Liver (tissue), 9 donors: ENCODE measurements around the gene PACSIN2. TPM values are rescaled to one million over a fixed set of nuclear protein-coding genes. Genes with fewer than 3 reads are reported as not detected.

Experiments used
- DNase-seq: peaks from one replicate; pipeline ENCODE4 v3.0.0-alpha.2; 2017; ENCODE audit warnings: low spot score
- H3K27ac ChIP-seq, 2 donors: one replicate each; pipeline ENCODE4 v1.7.0; 2013; ENCODE audit warnings: inconsistent platforms in 2 of 2, low read length in 2 of 2, control low read depth in 1 of 2, low read depth in 1 of 2, mild to moderate bottlenecking in 1 of 2
- H3K27me3 ChIP-seq, 4 donors: one replicate each; pipeline versions ENCODE4 v1.6.1 to v1.7.0; 2013; ENCODE audit warnings: low read length in 3 of 4, inconsistent platforms in 1 of 4, mild to moderate bottlenecking in 1 of 4, moderate library complexity in 1 of 4; ENCODE audit not compliant: control insufficient read depth in 4 of 4, insufficient read depth in 4 of 4
- H3K36me3 ChIP-seq, 4 donors: one replicate each; pipeline versions ENCODE4 v1.6.1 to v1.7.0; 2013; ENCODE audit warnings: low read length in 3 of 4, mild to moderate bottlenecking in 3 of 4, low read depth in 1 of 4, moderate library complexity in 1 of 4; ENCODE audit not compliant: control insufficient read depth in 4 of 4, insufficient read depth in 3 of 4
- H3K4me1 ChIP-seq, 4 donors: one replicate each; pipeline versions ENCODE4 v1.6.1 to v1.7.0; 2013; ENCODE audit warnings: low read length in 3 of 4, mild to moderate bottlenecking in 3 of 4, moderate library complexity in 1 of 4; ENCODE audit not compliant: control insufficient read depth in 4 of 4, insufficient read depth in 4 of 4
- H3K4me3 ChIP-seq, 3 donors: one replicate each; pipeline versions ENCODE4 v1.6.1 to v1.7.0; 2013; ENCODE audit warnings: low read length in 3 of 3, control low read depth in 1 of 3, low read depth in 1 of 3, mild to moderate bottlenecking in 1 of 3
- H3K9ac ChIP-seq, 2 donors: one replicate each; pipeline ENCODE4 v1.7.0; 2013; ENCODE audit warnings: low read length in 2 of 2, mild to moderate bottlenecking in 2 of 2, moderate library complexity in 2 of 2, control low read depth in 1 of 2, low read depth in 1 of 2
- H3K9me3 ChIP-seq, 4 donors: one replicate each; pipeline versions ENCODE4 v1.6.1 to v1.7.0; 2013; ENCODE audit warnings: low read length in 3 of 4; ENCODE audit not compliant: control insufficient read depth in 4 of 4
- ATF3 ChIP-seq: IDR thresholded peaks from 2 replicates; pipeline ENCODE4 v1.6.1; 2016; ENCODE audit warnings: antibody characterized with exemption
- CTCF ChIP-seq: fragments of 150-350 bp; IDR thresholded peaks from 2 replicates; pipeline ENCODE4 v1.5.1; 2017; ENCODE audit warnings: improper control_type of control experiment, low read depth, low read length; ENCODE audit not compliant: missing input control
- EGR1 ChIP-seq, 2 donors: IDR thresholded peaks; 2 replicates each; pipeline ENCODE4 v1.6.1; 2016 to 2018; ENCODE audit warnings: antibody characterized with exemption in 2 of 2, low read depth in 2 of 2
- FOXA1 ChIP-seq: IDR thresholded peaks from 2 replicates; pipeline ENCODE4 v1.6.1; 2016; ENCODE audit warnings: antibody characterized with exemption
- FOXA2 ChIP-seq: IDR thresholded peaks from 2 replicates; pipeline ENCODE4 v1.6.1; 2016; ENCODE audit warnings: antibody characterized with exemption
- GABPA ChIP-seq, 2 donors: IDR thresholded peaks in 1 of 2; conservative IDR thresholded peaks in 1 of 2; 2 replicates each; pipeline ENCODE4 v1.6.1; 2016; ENCODE audit warnings: antibody characterized with exemption in 2 of 2, mild to moderate bottlenecking in 1 of 2, moderate library complexity in 1 of 2
- HNF4A ChIP-seq, 2 donors: conservative IDR thresholded peaks; 2 replicates each; pipeline ENCODE4 v1.6.1; 2016; ENCODE audit warnings: antibody characterized with exemption in 2 of 2, mild to moderate bottlenecking in 2 of 2
- HNF4G ChIP-seq: IDR thresholded peaks from 2 replicates; pipeline ENCODE4 v1.6.1; 2016; ENCODE audit warnings: antibody characterized with exemption
- JUND ChIP-seq, 2 donors: IDR thresholded peaks; 2 replicates each; pipeline ENCODE4 v1.6.1; 2016; ENCODE audit warnings: antibody characterized with exemption in 2 of 2
- MAX ChIP-seq: IDR thresholded peaks from 2 replicates; pipeline ENCODE4 v1.6.1; 2016; ENCODE audit warnings: antibody characterized with exemption
- NR2F2 ChIP-seq: IDR thresholded peaks from 2 replicates; pipeline ENCODE4 v1.6.1; 2016; ENCODE audit warnings: antibody characterized with exemption
- RAD21 ChIP-seq, 2 donors: IDR thresholded peaks; 2 replicates each; pipeline ENCODE4 v1.6.1; 2016; ENCODE audit warnings: antibody characterized with exemption in 2 of 2, mild to moderate bottlenecking in 2 of 2
- REST ChIP-seq: IDR thresholded peaks from 2 replicates; pipeline ENCODE4 v1.6.1; 2016; ENCODE audit warnings: antibody characterized with exemption, mild to moderate bottlenecking
- RXRA ChIP-seq, 2 donors: IDR thresholded peaks; 2 replicates each; pipeline ENCODE4 v1.6.1; 2017 to 2018; ENCODE audit warnings: antibody characterized with exemption in 2 of 2, mild to moderate bottlenecking in 1 of 2
- SP1 ChIP-seq: IDR thresholded peaks from 2 replicates; pipeline ENCODE4 v1.6.1; 2018; ENCODE audit warnings: antibody characterized with exemption, mild to moderate bottlenecking
- TAF1 ChIP-seq: conservative IDR thresholded peaks from 2 replicates; pipeline ENCODE4 v1.6.1; 2016; ENCODE audit warnings: antibody characterized with exemption, mild to moderate bottlenecking
- YY1 ChIP-seq: IDR thresholded peaks from 2 replicates; pipeline ENCODE4 v1.6.1; 2016; ENCODE audit warnings: antibody characterized with exemption, mild to moderate bottlenecking
- ZBTB33 ChIP-seq: IDR thresholded peaks from 2 replicates; pipeline ENCODE4 v1.6.1; 2016; ENCODE audit warnings: antibody characterized with exemption
- WGBS: extraction: QIAGEN DNeasy Blood & Tissue Kit; methylation state at CpG from one replicate; pipeline ENCODE4 v1.1.7; 2013; 5-methylcytosine and 5-hydroxymethylcytosine counted together
- polyA plus RNA-seq, 2 donors: library from polyadenylated mRNA; stranded (reverse) in 1 of 2; unstranded in 1 of 2; fragments of 200-250 nt in 1 of 2; fragments of >200 nt in 1 of 2; fragmentation: Nextera tagmentation in 1 of 2; extraction: Ambion mirVana in 1 of 2; gene quantifications; one replicate each; pipeline versions ENCODE4 v1.2.1 to v1.2.3, GENCODE V29; 2013 to 2015
- total RNA-seq, 2 donors: library from RNA; depleted of rRNA; stranded (reverse); fragments of >200 nt; gene quantifications; one replicate each; pipeline ENCODE4 v1.2.3, GENCODE V29; 2014
- donor health status: healthy.
- donor health status: healthy.
- donor health status: healthy.
- donor health status: healthy.
- donor health status: healthy.

Gene PACSIN2
- total and polyA plus RNA-seq, 4 donors, result 9.1 to 31.4 (median 17.0) TPM

- Histone ChIP-seq H3K9me3 (no peaks in the 10 kb centered on the region), H3K27me3 (no peaks in the 10 kb centered on the region), H3K4me1 (peaks cover 17 to 48% (median 44%) of the 10 kb centered on the region in 4 donors), H3K36me3 (peaks cover 0 to 6% (median 3%) of the 10 kb centered on the region in 4 donors), H3K9ac (peak overlapping the region in 1 of 2 donors; percentile 26), H3K27ac (peak overlapping the region; percentile 55 to 81), H3K4me3 (no peak overlapping the region)
- TF ChIP-seq JUND (IDR thresholded peaks at IDR 0.05) (peak in 1 of 2 donors; percentile 22), FOXA2 (peak; percentile 30), HNF4G (no peak), ZBTB33 (no peak), HNF4A (conservative IDR thresholded peaks at IDR 0.05) (peak; percentile 9 to 73), GABPA (IDR thresholded peaks at IDR 0.05 in 1 of 2, conservative IDR thresholded peaks at IDR 0.05 in 1 of 2) (no peak), CTCF (no peak), RXRA (IDR thresholded peaks at IDR 0.05) (peak; percentile 12 to 73), EGR1 (IDR thresholded peaks at IDR 0.05; ENCODE audit: low read depth in 2 of 2) (no peak), RAD21 (IDR thresholded peaks at IDR 0.05) (peak in 1 of 2 donors; percentile 40), MAX (peak; percentile 71), YY1 (peak; percentile 43), FOXA1 (no peak), NR2F2 (no peak), REST (peak; percentile 23), SP1 (no peak), TAF1 (no peak), ATF3 (no peak)
- DNase-seq, result no peak
- WGBS, result 39% methylated on average over 10 of the region's 10 CpGs
These were observed 122.2 kb downstream of the PACSIN2 start for GRCh38 chr22:42892571-42893316.
